Skeletal muscle tissue (tissue), 5 donors: ENCODE results near the gene MRPL4. TPM values are rescaled to one million over a fixed set of nuclear protein-coding genes. Genes with fewer than 3 reads are reported as not detected.

Source experiments
- H3K27ac ChIP-seq: one replicate; pipeline ENCODE4 v1.7.0; 2013; ENCODE audit warnings: mild to moderate bottlenecking, low read depth, low read length, inconsistent platforms
- H3K27me3 ChIP-seq, 3 donors: one replicate each; pipeline ENCODE4 v1.7.0; 2013; ENCODE audit warnings: low read length in 3 of 3; ENCODE audit not compliant: control insufficient read depth in 3 of 3, insufficient read depth in 3 of 3
- H3K36me3 ChIP-seq, 3 donors: one replicate each; pipeline ENCODE4 v1.7.0; 2013; ENCODE audit warnings: low read length in 3 of 3; ENCODE audit not compliant: control insufficient read depth in 3 of 3, insufficient read depth in 3 of 3
- H3K4me1 ChIP-seq, 3 donors: one replicate each; pipeline ENCODE4 v1.7.0; 2013; ENCODE audit warnings: low read length in 3 of 3, mild to moderate bottlenecking in 3 of 3; ENCODE audit not compliant: control insufficient read depth in 3 of 3, insufficient read depth in 3 of 3
- H3K4me3 ChIP-seq, 3 donors: one replicate each; pipeline ENCODE4 v1.7.0; 2013; ENCODE audit warnings: low read length in 3 of 3
- H3K9ac ChIP-seq, 3 donors: one replicate each; pipeline ENCODE4 v1.7.0; 2013; ENCODE audit warnings: low read length in 3 of 3, mild to moderate bottlenecking in 3 of 3, moderate library complexity in 2 of 3, low read depth in 1 of 3
- H3K9me3 ChIP-seq, 3 donors: one replicate each; pipeline ENCODE4 v1.7.0; 2013; ENCODE audit warnings: low read length in 3 of 3; ENCODE audit not compliant: control insufficient read depth in 3 of 3
- small RNA-seq: library from RNA; depleted of rRNA; stranded (forward); fragments of <200 nt; gene quantifications from one replicate; pipeline ENCODE3, GENCODE V24; 2014
- total RNA-seq: library from RNA; depleted of rRNA; stranded (reverse); fragments of >200 nt; gene quantifications from one replicate; pipeline ENCODE4 v1.2.3, GENCODE V29; 2014
- donor health status: Osteomylitis.

Gene MRPL4
- total RNA-seq, 1 donor from 2014 or later: 7.8 TPM

GRCh38 chr19:10306327-10306726 is 54.3 kb downstream of the MRPL4 start:
- H3K9ac ChIP-seq: no peak overlapping the region
- H3K36me3 ChIP-seq: peaks cover 0 to 11% (median 10%) of the 10 kb centered on the region in 3 donors
- no peaks in the 10 kb centered on the region for H3K4me1 ChIP-seq
- peaks cover 0 to 8% (median 7%) of the 10 kb centered on the region in 3 donors for H3K27me3 ChIP-seq
- no peak overlapping the region for H3K4me3 ChIP-seq
- no peak overlapping the region for H3K27ac ChIP-seq
- H3K9me3 ChIP-seq: no peaks in the 10 kb centered on the region

DNA sequence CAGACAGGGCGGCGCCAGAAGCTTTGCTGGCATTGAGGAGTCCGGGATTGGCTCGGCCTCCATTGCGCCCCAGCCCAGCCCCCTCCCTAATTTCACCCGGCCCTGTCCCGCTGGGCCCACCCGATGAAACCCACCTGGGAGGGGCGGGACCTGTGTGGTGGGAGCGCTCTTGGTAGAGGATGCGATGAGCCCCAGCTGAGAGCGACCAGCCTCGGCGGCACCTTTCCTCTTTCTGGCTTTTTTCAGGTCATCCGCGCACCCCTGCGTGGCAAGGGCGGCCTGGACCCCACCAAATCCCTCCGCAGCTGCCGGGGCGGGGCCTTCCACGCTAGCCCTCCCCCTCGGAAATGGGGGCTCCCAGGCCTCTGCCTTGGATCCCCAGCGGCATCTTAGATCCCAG is 57.4 kb downstream of the MRPL4 start, which contains the start of gene ZGLP1:
Gene ZGLP1 (minus strand): TSS at position 393 of the 400 bp plus-strand sequence.
- no peaks in the 10 kb centered on the region for H3K27me3 ChIP-seq
- H3K27ac ChIP-seq: no peak within 1 kb of the TSS
- no peak within 1 kb of the TSS for H3K9ac ChIP-seq
- H3K4me1 ChIP-seq: peaks cover 0 to 1% (median 0%) of the 10 kb centered on the region in 3 donors
- H3K4me3 ChIP-seq: no peak within 1 kb of the TSS
- H3K9me3 ChIP-seq: no peaks in the 10 kb centered on the region
- H3K36me3 ChIP-seq: peaks cover 0 to 15% (median 15%) of the 10 kb centered on the region in 3 donors

Small RNAs within 50 kb of the gene (small RNA-seq; reads per million reads assigned to genes)
- gene AC011511.1: not detected
- not detected for gene MIR4322

Other genes starting within 250 kb of the MRPL4 start
- gene COL5A3, start 241.7 kb upstream of the MRPL4 start, total RNA-seq: 43.3 TPM
- not detected for gene RDH8, start 238.7 kb upstream of the MRPL4 start, total RNA-seq
- 5.2 TPM for gene SHFL, start 165.9 kb upstream of the MRPL4 start, total RNA-seq
- gene ANGPTL6, start 149.5 kb upstream of the MRPL4 start, total RNA-seq: 6.3 TPM
- 14.6 TPM for gene PPAN, start 145.9 kb upstream of the MRPL4 start, total RNA-seq
- gene P2RY11, start 140.5 kb upstream of the MRPL4 start, total RNA-seq: 1.6 TPM
- 421 TPM for gene EIF3G, start 132.3 kb upstream of the MRPL4 start, total RNA-seq
- gene DNMT1, start 57.3 kb upstream of the MRPL4 start, total RNA-seq: 25.6 TPM
- gene S1PR2, start 20.9 kb upstream of the MRPL4 start, total RNA-seq: 9.9 TPM
- 6.8 TPM for gene ICAM1, start 18.9 kb downstream of the MRPL4 start, total RNA-seq
- 2.6 TPM for gene ICAM4, start 34.7 kb downstream of the MRPL4 start, total RNA-seq
- gene ICAM5, start 37.7 kb downstream of the MRPL4 start, total RNA-seq: not detected
- gene ZGLP1, start 57.6 kb downstream of the MRPL4 start, total RNA-seq: 1.0 TPM
- 5.7 TPM for gene FDX2, start 63.8 kb downstream of the MRPL4 start, total RNA-seq
- gene RAVER1, start 81.3 kb downstream of the MRPL4 start, total RNA-seq: 3.7 TPM
- gene ICAM3, start 87.4 kb downstream of the MRPL4 start, total RNA-seq: 8.4 TPM
- gene TYK2, start 128.4 kb downstream of the MRPL4 start, total RNA-seq: 38.1 TPM
- gene CDC37, start 151.3 kb downstream of the MRPL4 start, total RNA-seq: 73.1 TPM
- gene PDE4A, start 168.3 kb downstream of the MRPL4 start, total RNA-seq: 1.0 TPM